ENCODE data around the gene NAV3. TPM values are rescaled to one million over a fixed set of nuclear protein-coding genes. Genes with fewer than 3 reads are reported as not detected.

NAV3 gene
- total RNA-seq, 1 donor from 2014 or later: 4.3 TPM

DNA sequence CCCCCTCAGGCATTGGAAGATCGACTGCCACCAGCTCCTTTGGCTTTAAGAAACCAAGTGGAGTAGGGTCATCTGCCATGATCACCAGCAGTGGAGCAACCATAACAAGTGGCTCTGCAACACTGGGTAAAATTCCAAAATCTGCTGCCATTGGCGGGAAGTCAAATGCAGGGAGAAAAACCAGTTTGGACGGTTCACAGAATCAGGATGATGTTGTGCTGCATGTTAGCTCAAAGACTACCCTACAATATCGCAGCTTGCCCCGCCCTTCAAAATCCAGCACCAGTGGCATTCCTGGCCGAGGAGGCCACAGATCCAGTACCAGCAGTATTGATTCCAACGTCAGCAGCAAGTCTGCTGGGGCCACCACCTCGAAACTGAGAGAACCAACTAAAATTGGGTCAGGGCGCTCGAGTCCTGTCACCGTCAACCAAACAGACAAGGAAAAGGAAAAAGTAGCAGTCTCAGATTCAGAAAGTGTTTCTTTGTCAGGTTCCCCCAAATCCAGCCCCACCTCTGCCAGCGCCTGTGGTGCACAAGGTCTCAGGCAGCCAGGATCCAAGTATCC lies 288.7 kb downstream of the NAV3 start:
- DNase-seq (ENCODE audit: low spot score): no peak

DNA sequence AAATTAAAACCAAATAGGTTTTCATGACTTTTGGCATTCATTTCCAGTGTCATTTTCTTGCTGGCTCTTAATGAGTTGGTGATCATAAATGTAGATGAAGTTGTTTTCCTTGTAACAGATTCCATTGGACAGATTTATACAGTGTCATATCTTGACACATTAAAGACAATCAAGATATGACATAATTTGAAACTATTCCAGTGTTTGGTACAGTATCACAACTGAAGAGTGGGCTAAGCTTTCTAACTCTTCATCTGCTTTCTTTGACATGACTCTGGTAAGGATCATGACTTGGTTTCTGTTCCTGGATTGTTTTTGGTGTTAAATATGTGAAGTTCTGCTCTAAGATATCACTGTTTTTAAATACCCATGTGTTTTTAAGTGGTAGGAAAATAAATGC lies 289.6 kb downstream of the NAV3 start:
- DNase-seq (ENCODE audit: low spot score): no peak

DNA sequence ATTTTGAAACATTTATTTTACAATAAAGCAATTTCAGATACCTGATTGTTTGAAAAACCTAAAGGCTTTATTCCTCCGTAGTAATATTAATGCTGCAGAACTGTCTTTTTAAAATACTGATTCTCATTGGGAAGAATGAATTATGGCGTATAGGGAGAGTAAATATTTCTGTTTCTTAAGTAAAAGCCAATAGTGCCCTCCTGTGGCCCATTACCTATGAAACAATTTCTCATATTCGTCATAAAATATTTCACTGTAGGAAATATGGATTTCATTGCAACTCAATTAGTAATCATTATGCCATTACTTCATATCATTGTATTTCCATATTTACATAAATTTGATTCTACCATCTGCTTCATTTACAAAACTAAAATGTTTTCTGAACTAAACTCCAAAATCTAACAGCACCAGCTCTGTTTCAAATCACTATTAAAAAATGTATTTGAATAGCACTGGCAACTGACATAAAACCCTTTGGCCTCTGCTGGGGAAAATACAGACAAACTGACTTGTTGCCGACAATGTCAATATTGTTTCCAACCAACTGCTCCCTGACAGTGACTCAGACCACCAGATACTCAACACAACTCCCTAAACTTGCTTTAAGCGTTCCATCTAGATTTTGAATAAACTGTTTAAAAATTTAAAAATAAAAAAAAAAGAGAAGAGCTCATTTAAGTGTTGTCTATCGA lies 290.3 kb downstream of the NAV3 start:
- DNase-seq (ENCODE audit: low spot score): peak; percentile 36

DNA sequence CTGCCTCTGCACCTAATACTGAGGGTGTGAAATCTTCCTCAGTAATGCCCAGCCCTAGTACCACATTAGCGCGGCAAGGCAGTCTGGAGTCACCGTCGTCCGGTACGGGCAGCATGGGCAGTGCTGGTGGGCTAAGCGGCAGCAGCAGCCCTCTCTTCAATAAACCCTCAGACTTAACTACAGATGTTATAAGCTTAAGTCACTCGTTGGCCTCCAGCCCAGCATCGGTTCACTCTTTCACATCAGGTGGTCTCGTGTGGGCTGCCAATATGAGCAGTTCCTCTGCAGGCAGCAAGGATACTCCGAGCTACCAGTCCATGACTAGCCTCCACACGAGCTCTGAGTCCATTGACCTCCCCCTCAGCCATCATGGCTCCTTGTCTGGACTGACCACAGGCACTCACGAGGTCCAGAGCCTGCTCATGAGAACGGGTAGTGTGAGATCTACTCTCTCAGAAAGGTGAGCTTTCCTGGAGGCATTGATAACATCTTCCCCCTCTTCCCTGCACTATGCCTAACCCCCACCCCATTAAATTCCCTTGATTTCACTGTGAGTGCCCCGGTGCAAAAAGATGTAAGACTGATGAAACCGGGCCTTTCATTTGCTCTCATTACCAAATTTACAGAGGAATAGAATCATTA lies 291.4 kb downstream of the NAV3 start:
- no peak for DNase-seq (ENCODE audit: low spot score)

DNA sequence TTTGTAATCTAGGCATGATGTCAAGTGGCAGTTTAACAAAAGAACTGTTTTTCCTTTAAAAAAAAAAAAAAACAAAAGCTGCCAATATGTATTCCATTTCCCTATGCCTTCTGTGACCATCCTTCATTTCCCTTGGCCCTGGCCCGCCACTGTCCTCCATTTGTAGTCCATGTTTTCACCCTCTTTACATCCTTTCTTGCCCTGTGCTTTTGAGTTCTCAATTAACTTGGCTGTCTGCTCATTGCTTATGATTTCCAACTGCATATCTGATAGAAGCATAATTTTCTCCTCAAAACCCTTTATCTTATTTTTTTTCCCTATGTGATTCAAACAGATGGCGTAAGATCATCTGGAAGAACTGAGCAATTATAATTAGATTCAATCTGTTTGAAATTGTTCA lies 297.5 kb downstream of the NAV3 start:
- no peak for DNase-seq (ENCODE audit: low spot score)

DNA sequence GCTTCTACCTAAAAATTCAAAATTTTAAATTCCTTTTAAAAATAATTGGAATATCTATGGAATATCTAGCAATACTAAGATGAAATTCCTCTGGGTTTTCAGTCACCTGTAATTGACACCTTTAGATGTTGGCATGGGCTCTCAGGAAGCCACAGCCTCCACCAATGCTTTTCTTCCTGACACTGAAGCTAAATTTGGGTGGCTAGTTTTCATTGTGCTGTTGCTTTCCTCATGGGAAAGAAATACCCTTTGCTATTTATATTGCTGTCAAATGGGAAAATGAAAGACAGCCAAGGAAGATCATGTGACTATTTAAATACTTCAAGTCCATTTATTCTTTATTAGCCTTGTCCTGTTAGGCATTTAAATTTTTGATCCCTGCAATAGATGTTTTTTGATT lies 313.0 kb downstream of the NAV3 start:
- no peak for DNase-seq (ENCODE audit: low spot score)

DNA sequence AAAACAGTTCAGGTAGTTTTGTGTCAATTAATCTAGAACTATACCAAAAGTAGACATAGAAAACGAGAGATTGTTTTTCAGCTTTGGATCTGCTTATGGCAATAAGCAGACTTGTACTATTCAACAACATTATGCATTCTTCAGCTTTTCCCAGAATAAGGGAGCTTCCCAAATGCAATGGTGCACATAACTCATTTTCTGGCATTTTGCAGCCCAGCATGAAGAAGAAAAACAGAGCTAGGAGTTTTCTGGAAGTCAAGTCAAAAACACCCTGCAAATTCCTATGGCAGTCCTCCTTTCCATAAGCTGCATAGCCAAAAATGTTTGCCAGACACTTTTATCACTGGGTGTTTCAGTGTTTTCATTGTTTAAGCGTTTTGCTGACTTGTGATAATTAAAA lies 314.7 kb downstream of the NAV3 start:
- DNase-seq (ENCODE audit: low spot score): peak; percentile 61

DNA sequence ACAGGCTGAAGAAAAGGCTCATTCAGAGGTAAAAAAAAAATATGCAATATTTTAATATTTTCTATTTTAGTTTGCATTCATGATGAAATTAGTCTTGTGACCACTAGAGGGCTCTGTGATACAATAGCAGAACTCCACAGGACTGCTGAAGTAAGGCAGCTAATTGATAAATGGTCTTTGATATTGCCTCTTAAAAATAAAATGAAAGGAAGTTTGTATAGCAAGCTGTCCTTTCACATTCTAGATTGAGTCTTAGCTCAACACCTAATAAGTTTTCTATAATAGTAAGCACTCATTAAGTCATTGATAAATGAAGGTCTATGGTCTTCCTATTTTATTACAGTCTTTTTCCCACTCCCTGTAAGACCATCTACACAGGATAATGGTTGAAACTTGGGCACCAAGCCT lies 315.7 kb downstream of the NAV3 start:
- DNase-seq (ENCODE audit: low spot score): peak; percentile 24

DNA sequence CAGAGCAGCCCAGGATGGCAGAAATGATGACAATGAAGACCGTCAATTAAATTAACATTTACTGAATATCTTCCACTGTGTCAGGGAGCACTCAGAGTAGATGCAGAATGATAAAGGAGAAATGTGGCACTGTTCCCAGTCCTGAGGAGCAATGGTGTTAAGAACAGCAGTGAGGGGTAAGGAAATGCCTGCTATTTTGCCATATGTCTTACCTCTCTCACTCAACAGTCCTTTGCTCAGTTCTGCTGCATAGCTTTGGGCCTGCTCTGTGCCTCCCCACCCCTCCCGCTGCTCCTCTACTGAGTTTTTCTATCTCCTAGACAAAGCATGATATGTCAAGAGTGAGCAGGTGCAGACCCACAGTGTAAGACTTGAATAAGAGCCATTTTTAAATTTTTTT lies 318.8 kb downstream of the NAV3 start:
- DNase-seq (ENCODE audit: low spot score): peak; percentile 49

DNA sequence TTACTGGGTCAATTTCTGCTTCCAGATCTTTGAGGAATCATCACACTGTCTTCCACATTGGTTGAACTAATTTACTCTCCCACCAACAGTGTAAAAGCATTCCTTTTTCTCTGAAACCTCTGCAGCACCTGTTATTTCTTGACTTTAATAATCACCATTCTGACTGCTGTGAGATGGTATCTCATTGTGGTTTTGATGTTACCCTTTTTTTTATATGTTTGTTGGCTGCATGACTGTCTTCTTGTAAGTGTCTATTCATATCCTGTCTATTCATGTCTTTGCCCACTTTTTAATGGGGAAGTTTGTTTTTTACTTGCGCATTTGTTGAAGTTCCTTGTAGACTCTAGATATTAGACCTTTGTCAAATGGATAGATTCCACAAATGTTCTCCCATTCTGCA lies 324.9 kb downstream of the NAV3 start:
- no peak for DNase-seq (ENCODE audit: low spot score)

DNA sequence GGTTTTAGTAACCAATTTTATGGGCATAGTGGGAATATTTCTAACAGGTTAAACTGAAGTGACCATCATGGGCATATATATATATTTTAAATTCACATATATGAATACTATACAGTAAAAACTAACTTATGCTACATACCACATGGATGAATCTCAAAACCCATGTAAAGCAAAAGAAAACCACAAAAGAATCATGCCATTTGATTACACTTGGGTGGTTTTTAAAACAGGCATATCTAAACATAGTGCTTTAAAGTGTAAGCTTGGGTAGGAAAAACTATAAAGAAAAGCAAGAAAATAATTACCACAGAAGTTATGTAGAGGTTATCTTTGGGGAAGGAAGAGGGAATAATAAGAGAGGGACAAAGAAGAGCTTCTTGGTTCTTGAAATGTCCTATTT lies 326.1 kb downstream of the NAV3 start:
- no peak for DNase-seq (ENCODE audit: low spot score)

DNA sequence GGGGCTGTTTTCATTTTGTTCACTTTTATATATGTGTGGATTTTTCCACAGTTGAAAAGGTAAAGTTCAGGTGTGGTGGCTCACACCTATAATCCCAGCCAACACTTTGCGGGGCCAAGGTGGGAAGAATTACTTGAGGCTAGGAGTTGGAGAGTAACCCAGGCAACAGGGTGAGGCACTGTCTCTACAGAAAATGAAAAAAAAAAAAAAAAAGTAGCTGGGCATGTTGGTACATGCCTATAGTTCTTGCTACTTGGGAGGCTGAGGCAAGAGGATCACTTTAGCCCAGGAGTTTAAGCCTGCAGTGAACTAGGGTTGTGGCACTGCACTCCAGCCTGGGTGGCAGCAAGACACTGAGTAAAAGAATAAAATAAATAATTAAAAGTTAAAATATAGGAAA lies 326.5 kb downstream of the NAV3 start:
- DNase-seq (ENCODE audit: low spot score): no peak

DNA sequence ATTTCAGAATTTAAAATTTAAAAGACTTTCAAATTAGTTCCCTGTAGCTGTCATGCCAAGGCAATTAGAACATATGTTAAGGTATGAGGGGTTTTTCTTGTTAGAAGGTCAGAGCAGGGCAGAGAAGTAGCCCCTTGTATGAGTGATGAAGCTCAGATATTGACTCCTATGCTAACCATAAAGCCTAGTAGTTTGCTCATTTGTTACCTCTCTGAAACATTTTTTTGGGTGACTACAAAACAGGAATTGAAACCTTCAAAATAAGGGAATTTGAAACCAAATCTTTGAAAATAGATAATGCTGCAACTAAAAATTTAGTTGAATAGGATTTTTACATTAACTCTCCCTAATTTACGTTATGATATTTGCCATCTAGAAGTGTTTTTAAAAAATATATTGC lies 333.5 kb downstream of the NAV3 start:
- no peak for DNase-seq (ENCODE audit: low spot score)

DNA sequence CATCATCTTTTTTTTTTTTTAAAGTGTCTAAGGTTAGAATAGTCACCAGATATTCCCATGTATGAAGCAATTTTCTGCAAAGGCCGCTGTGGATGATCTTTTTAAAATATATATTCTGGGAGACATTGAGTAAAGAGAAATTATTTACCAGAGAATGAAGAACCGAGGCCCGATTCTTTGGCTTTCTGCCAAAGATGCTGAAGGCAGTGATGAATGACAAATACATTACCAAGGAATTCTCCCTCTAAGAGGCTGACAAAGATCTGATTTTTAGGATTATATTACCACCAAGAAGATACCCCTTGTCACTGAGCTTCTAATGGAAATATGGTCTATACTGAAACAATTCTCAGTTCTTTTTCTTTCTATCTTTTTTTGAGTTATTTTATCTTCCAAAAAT lies 336.8 kb downstream of the NAV3 start:
- no peak for DNase-seq (ENCODE audit: low spot score)

DNA sequence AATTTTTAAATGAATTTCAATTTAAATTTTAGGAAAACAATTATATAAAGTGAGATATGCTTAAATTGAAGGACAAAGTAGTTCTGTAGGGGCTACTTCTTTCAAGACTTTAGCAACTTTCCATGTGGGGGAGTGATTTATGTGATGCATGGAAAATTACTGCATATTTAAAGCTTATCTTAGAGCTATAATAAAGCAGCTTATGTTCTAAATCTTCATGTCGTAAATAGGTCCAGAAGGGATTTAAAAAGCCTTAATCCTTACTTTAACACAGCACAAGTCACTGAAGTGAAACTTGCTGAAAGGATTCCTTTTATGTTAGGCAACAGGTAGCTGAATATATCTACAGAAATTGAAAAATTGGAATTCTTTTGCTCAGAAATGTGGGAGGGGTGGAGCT lies 340.4 kb downstream of the NAV3 start:
- DNase-seq (ENCODE audit: low spot score): peak; percentile 78

DNA sequence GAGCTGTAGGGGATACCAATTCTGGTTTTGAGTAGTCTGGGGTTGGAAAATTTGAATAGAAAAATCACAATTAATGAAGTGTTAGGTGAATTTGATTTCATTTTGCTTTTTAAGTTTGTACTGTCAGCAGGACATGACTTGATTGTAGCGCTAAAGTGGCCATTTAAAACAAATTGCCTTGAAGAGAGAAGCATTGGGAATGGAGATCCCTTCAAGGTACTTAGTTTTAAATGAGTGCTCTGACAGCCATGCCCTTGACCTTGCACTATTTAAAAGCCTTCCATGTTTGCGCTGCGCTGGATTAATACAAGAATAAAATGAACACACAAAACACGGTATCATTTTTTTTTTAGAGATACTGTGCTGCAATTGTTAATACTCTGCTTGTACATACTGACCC lies 345.9 kb downstream of the NAV3 start:
- no peak for DNase-seq (ENCODE audit: low spot score)

DNA sequence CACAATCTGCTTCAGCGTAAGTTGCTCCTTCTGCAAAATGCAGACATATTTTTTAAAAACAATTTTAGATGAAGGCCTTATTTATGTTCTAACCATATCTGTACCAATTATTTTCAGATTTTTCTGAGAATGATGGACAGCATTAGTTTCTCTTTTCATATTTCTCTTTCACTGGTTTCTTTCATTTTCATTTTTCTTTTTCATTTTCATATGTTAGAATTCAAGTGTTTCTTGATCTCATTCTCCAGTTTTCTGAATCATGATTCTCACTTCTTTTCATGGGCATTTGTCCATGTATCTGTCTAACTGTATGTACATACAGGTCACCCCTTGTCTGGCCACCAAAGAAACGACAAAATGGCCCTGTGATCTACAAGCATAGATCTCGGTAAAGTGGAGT lies 346.6 kb downstream of the NAV3 start:
- DNase-seq (ENCODE audit: low spot score): no peak

DNA sequence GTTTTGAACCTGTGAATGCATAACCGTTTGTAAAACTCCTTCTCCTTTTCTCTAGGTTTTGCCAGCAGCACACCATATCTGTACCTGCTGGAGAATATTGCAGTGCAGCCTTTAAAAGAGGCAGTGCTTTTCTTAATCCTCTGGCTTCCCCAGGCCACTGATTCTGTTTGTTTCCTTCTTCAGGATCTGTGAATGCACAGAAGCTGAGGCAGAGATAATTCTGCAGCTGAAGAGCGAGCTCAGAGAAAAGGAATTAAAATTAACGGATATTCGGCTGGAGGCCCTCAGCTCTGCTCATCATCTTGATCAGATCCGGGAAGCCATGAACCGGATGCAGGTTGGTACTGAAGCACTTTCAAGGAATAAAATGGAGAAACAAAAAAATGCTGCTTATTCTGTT lies 348.7 kb downstream of the NAV3 start:
- DNase-seq (ENCODE audit: low spot score): no peak

DNA sequence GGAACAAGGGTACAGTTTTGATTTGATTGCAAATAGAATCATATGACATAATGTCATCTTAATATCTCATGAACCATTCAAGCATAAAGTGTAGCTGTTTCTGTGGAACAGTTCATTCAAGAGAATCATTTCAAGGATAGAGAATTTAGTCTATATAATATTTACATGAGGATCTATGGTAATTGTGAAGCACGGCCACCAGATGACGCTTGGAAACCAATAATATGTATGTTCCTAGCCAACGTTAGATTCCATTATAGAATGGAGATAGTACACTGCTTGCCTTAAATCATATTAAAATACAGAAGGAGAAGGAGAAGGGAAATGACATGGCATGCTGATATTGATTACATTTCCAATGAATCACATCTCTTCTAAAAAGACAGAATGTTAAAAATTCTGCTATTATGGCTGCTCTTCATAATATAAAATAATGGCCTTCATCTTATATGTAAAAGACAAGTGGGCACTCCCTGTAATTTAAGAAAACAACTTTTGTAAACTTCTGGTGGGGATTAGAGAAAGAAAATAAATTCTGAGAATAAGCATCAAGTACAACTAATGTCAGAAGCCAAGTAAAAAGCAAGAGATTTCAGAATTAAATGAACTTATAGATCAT lies 351.0 kb downstream of the NAV3 start:
- peak; percentile 53 for DNase-seq (ENCODE audit: low spot score)

DNA sequence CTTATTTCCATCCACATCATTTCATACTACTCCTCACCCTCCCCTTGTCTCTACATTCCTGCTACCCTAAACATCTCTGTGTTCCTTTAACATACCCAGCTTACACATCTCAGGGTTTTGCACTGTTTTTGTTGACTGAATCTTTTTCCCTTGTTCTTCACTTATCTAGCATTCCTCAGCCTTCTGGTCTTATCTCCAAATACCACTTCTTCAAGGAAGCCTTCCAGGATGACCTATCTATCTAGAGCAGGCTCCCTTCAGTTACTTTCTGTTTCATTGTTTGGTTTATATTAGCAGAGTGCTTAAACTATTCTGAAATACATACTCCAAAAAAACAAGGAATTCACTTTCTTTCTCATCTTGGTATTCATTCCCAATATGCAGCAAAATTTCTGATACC lies 353.1 kb downstream of the NAV3 start:
- DNase-seq (ENCODE audit: low spot score): no peak

DNA sequence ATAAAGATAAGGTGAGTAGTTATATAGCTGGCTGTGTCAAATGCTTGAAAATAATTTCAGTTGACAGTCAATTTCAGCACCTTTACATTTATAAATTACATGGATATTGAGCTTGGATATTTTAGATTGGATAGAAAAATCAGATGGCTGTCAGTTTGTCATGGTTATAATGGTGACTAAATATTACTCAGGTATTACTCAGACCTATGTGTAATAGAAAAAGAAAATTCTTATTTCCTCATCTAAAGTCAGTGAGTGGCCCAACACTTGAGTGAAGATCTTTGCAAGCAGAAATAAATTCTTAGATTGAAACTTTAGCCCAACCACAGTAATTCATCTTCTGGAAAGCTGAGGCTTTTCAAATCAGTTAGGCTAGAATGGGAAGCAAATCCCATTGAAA lies 354.4 kb downstream of the NAV3 start:
- DNase-seq (ENCODE audit: low spot score): no peak

DNA sequence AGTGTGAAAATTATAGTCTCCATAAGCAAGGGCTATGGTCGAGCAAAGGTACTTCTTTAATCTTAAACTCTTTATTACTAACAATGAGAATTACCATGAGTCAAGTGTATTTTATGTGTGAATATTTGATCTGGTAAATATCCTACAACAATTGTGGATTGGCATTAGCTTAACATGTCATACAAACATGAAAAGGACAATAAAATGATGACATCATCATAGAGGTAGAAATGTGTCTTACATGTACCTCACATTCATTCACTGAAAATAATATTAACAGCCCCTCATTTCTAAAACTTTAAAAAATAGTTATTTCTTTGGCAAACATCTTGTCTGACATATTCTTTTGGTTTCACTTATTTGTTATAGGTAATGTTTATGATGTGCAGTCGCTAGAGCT lies 355.0 kb downstream of the NAV3 start:
- no peak for DNase-seq (ENCODE audit: low spot score)

DNA sequence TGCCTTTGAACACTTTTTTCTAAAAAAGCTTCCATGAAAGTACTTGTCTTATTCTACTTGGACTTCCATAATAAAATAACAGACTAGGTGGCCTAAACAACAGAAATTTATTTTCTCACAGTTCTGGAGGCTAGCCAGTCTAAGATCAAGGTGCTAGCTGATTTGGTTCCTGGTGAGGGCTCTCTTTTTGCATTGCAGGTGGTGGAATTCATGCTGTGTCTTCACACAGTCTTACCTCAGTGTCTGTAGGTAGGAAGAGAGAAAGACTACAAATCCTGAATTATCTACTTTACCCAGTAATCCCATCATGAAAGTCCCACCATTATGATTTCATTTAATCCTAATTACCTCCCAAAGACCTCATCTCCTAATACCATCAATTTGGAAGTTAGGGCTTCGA lies 356.0 kb downstream of the NAV3 start:
- DNase-seq (ENCODE audit: low spot score): no peak

Measured in umbilical cord (tissue), 2 donors.